Uterus (tissue), 4 donors: ENCODE data around the gene RIPOR3. TPM values are rescaled to one million over a fixed set of nuclear protein-coding genes. Genes with fewer than 3 reads are reported as not detected.

Experiments
- DNase-seq, 2 donors: peaks; one replicate each; pipeline ENCODE4 v3.0.0-alpha.2; 2019 to 2020
- H3K27ac ChIP-seq, 2 donors: fragments of 200-600 bp; sonication (generic); 1 replicate in 1 of 2; 2 replicates in 1 of 2; pipeline ENCODE4 v1.5.1; 2016 to 2018
- H3K27me3 ChIP-seq, 2 donors: fragments of 200-600 bp; sonication (generic); one replicate each; pipeline ENCODE4 v1.5.1; 2018 to 2019; ENCODE audit warnings: control low read depth in 1 of 2
- H3K36me3 ChIP-seq, 2 donors: fragments of 200-600 bp; sonication (generic); one replicate each; pipeline ENCODE4 v1.5.1; 2019; ENCODE audit warnings: control low read depth in 1 of 2
- H3K4me1 ChIP-seq, 2 donors: fragments of 200-600 bp; sonication (generic); one replicate each; pipeline ENCODE4 v1.5.1; 2018 to 2019; ENCODE audit warnings: control low read depth in 1 of 2
- H3K4me3 ChIP-seq, 2 donors: fragments of 200-600 bp; sonication (generic); 1 replicate in 1 of 2; 2 replicates in 1 of 2; pipeline ENCODE4 v1.5.1; 2018 to 2019; ENCODE audit warnings: mild to moderate bottlenecking in 1 of 2
- H3K9me3 ChIP-seq, 2 donors: fragments of 200-600 bp; sonication (generic); one replicate each; pipeline ENCODE4 v1.5.1; 2019; ENCODE audit warnings: control low read depth in 1 of 2
- POLR2A ChIP-seq, 2 donors: fragments of 450-650 bp; IDR thresholded peaks; one replicate each; pipeline ENCODE4 v1.6.1; 2016; ENCODE audit warnings: antibody characterized with exemption in 2 of 2, mild to moderate bottlenecking in 1 of 2, moderate library complexity in 1 of 2
- intact Hi-C: fragments of 100-400 bp; cut with DNase I; formaldehyde crosslinking; loops from one replicate; pipeline ENCODE4 v1.15.1; 2023; ENCODE audit warnings: low total_unique reads
- total RNA-seq, 4 donors: library from RNA; depleted of rRNA in 3 of 4; stranded (reverse); fragments of >200 nt in 3 of 4; gene quantifications; one replicate each; pipeline versions ENCODE4 v1.1.0 to v1.2.4, GENCODE V29; 2014 to 2023
- TF ChIP-seq, protein P1 (sequence below), 4 experiments: fragments of 200-600 bp in 2 of 4; fragments of 450-650 bp in 2 of 4; sonication (generic) in 2 of 4; IDR thresholded peaks; one replicate each; pipeline ENCODE4 v1.5.1; 2016 to 2019; ENCODE audit warnings: antibody characterized with exemption in 4 of 4, mild to moderate bottlenecking in 2 of 4, moderate library complexity in 1 of 4
- donor health status: DM: yes; HTN: yes; CAD: no.

The RIPOR3 gene
- total RNA-seq, 4 donors from 2014 or later = 9.1 to 85.4 (median 17.8) TPM

DNA sequence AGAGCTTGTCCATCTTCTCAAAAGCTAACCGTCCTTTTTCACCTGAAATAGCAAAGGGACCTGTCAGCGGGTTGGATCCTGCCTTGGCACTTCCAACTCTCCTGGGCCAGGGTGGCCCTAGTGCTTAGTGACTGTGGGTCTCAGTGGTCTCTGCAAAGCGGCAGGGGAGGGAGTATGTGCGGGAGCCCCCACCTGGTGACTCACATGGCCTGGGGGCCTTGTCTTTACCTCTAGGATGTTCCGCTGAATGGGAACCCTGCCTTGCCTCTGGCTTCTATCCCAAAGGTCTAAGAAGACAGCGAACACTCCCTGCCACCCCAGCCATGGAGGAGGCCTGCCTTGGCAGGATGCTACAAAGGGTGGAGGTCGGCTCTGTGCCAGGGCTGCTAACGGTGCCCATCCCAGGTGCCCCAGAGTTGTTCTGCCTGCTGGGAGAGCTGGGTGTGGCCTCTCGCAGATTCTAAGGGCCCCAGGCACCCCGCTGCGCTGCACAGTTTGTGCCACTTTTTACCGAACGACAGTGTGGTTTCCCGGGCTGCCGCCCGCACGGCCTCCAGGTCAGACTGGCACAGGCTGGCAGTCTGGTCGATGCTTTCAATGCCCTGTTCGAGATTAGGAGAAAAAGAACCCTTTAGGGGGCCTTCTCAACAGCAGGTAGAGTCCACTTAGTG, 103.9 kb downstream of the RIPOR3 start:
- peak overlapping the region in 1 of 2 donors; percentile 9 for H3K27ac ChIP-seq
- no peaks in the 10 kb centered on the region for H3K27me3 ChIP-seq
- peaks cover 5 to 7% of the 10 kb centered on the region in 2 donors for H3K4me1 ChIP-seq
- no peaks in the 10 kb centered on the region for H3K36me3 ChIP-seq
- no peak for TF ChIP-seq POLR2A (IDR thresholded peaks at IDR 0.05)
- TF ChIP-seq, protein P1, sequence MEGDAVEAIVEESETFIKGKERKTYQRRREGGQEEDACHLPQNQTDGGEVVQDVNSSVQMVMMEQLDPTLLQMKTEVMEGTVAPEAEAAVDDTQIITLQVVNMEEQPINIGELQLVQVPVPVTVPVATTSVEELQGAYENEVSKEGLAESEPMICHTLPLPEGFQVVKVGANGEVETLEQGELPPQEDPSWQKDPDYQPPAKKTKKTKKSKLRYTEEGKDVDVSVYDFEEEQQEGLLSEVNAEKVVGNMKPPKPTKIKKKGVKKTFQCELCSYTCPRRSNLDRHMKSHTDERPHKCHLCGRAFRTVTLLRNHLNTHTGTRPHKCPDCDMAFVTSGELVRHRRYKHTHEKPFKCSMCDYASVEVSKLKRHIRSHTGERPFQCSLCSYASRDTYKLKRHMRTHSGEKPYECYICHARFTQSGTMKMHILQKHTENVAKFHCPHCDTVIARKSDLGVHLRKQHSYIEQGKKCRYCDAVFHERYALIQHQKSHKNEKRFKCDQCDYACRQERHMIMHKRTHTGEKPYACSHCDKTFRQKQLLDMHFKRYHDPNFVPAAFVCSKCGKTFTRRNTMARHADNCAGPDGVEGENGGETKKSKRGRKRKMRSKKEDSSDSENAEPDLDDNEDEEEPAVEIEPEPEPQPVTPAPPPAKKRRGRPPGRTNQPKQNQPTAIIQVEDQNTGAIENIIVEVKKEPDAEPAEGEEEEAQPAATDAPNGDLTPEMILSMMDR (IDR thresholded peaks at IDR 0.05) = no peak
- no peaks in the 10 kb centered on the region for H3K9me3 ChIP-seq
- no peak for DNase-seq
- intact Hi-C loops = no loop called here
- H3K4me3 ChIP-seq = no peak overlapping the region

DNA sequence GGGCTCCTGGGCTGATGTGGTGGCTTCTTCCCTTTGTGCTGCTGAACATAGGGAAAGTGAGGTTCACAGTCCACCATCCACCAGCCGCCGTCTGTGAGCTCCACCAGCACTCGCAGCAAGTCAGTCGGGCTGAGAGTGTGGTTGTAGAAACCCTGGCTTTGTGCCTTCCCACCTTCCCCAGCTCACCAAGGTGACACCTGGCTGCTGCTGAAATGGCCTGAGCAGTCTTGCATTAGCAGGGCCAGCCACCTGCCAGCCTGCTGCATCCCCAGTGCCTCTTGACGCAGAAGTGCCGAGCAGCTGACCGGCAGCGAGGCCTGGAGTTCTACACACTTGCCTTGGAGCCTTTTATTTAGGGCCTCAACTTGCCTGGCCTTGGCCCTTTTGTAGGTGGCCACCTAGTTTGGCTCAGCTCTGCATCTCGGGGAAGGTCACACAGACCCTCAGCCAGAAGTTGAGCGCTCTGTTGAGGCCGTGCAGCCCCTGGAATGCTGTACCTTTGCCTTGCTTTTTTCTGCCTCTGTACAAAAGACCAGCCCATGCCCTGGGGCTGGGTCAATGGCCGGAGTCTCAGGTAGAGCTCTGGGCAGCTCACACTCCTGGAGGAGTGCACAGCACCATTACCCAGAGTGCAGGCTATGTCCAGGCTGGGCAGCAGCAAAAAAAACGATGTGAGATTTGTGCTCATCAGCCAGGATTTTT, 104.7 kb downstream of the RIPOR3 start:
- TF ChIP-seq POLR2A (IDR thresholded peaks at IDR 0.05) = no peak
- TF ChIP-seq, protein P1 (IDR thresholded peaks at IDR 0.05) = no peak
- DNase-seq = no peak
- intact Hi-C loops = no loop called here
- no peaks in the 10 kb centered on the region for H3K9me3 ChIP-seq
- no peaks in the 10 kb centered on the region for H3K36me3 ChIP-seq
- H3K27me3 ChIP-seq = no peaks in the 10 kb centered on the region
- H3K27ac ChIP-seq = no peak overlapping the region
- no peak overlapping the region for H3K4me3 ChIP-seq
- no peaks in the 10 kb centered on the region for H3K4me1 ChIP-seq

DNA sequence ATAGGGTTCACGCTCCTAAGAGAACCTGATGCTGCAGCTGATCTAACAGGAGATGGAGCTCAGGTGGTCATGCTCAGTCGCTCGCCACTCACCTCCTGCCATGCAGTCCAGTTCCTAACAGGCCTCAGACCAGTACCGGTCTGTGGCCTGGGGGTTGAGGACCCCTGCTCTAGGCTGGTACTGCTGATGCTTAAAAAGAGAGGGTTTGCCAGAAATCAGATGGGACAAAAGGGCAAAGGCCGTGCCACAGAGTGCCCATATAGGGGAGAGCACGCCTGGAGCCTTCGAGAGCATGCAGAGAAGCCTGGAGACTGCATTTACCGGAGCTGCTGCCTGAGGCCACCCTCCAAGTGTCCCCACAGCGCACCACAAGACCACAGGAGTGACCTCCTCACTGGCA, 105.7 kb downstream of the RIPOR3 start:
- H3K36me3 ChIP-seq = no peaks in the 10 kb centered on the region
- TF ChIP-seq, protein P1 (IDR thresholded peaks at IDR 0.05) = no peak
- no peak for TF ChIP-seq POLR2A (IDR thresholded peaks at IDR 0.05)

DNA sequence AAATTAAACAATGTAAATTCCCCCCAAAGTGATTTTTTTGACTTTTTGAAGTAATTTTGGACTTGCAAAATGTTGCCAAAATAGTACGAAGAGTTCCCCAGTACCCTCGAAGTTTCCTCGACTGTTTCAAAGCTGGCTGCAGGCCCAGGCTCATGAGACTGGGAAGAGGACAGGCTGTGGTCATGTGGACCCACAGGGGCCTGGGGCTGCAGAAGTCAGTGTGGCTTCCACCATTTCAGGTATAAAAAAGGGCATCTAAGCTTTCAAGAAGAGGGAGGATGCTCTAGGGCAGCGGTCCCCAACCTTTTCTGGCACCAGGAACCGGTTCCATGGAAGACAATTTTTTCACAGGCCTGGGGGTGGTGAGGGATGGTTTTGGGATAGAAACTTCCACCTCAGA, 106.1 kb downstream of the RIPOR3 start:
- intact Hi-C loops = no loop called here
- DNase-seq = no peak
- no peaks in the 10 kb centered on the region for H3K4me1 ChIP-seq
- H3K4me3 ChIP-seq = no peak overlapping the region
- no peaks in the 10 kb centered on the region for H3K36me3 ChIP-seq
- TF ChIP-seq, protein P1 (IDR thresholded peaks at IDR 0.05) = no peak
- no peak for TF ChIP-seq POLR2A (IDR thresholded peaks at IDR 0.05)
- no peak overlapping the region for H3K27ac ChIP-seq
- no peaks in the 10 kb centered on the region for H3K27me3 ChIP-seq
- H3K9me3 ChIP-seq = no peaks in the 10 kb centered on the region

More for the DNA sequence above, 105.7 kb downstream of the RIPOR3 start:
- no peaks in the 10 kb centered on the region for H3K9me3 ChIP-seq
- intact Hi-C loops = no loop called here
- DNase-seq = no peak
- no peak overlapping the region for H3K4me3 ChIP-seq
- H3K27ac ChIP-seq = no peak overlapping the region
- H3K27me3 ChIP-seq = no peaks in the 10 kb centered on the region
- H3K4me1 ChIP-seq = no peaks in the 10 kb centered on the region

DNA sequence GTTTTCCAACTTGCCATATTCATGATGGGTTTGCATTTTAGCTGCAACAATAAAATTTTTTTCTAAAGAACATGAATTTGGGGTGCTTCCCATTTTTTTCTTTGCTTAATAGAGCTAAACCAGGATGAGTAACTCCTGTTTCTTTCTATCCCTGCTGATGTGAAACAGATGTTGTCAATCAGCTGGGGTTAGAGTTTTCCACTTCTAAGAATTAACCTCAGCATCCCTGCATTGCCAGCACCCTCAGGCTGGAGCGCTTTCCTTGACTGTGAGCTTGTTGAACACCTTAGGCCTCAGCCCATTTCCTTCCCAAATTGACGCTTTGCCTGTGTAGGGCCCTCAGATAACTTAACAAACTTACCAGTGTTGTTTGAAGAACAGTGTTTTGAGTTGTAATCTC, 106.7 kb downstream of the RIPOR3 start:
- Histone ChIP-seq H3K36me3 (no peaks in the 10 kb centered on the region), H3K9me3 (no peaks in the 10 kb centered on the region), H3K4me1 (no peaks in the 10 kb centered on the region), H3K4me3 (no peak overlapping the region), H3K27ac (no peak overlapping the region), H3K27me3 (no peaks in the 10 kb centered on the region)
- TF ChIP-seq, protein P1 (IDR thresholded peaks at IDR 0.05) = no peak
- no peak for TF ChIP-seq POLR2A (IDR thresholded peaks at IDR 0.05)
- no peak for DNase-seq
- intact Hi-C loops = no loop called here
